GM12873 (cell line): ENCODE data around the gene TFPT.

ENCODE experiments used
- CTCF ChIP-seq: IDR thresholded peaks from 2 replicates; pipeline ENCODE4 v1.5.1; 2012; ENCODE audit warnings: low read depth, mild to moderate bottlenecking, moderate library complexity, low read length, control low read depth; ENCODE audit not compliant: insufficient read depth; ENCODE audit errors: missing control alignments

TFPT gene

GRCh38 chr19:54136086-54136863, 20.8 kb upstream of the TFPT start:
- TF ChIP-seq CTCF, result no peak

DNA sequence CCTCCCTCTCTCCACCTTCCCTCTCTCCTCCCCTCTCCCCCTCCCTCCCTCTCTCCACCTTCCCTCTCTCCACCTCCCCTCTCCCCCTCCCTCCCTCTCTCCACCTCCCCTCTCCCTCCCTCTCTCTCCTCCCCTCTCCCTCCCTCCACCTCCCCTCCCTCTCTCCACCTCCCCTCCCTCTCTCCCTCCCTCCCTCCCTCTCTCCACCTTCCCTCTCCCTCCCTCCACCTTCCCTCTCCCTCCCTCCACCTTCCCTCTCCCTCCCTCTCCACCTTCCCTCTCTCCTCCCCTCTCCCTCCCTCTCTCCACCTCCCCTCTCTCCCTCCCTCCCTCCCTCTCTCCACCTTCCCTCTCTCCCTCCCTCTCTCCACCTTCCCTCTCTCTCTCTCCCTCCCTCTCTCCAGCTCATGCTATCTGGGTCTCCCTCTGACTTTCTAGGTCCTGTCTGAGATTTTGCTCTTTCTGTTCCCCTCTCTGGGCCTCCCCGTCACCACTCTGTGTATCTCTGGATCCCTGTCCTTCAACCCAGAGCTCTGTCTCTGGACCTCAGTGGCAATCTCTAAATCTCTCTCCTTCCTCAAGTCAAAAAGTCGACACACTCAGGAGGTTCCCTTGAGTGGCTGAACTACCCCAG, 18.6 kb upstream of the TFPT start:
- no peak for TF ChIP-seq CTCF

GRCh38 chr19:54133312-54133956, 18.0 kb upstream of the TFPT start:
- no peak for TF ChIP-seq CTCF

DNA sequence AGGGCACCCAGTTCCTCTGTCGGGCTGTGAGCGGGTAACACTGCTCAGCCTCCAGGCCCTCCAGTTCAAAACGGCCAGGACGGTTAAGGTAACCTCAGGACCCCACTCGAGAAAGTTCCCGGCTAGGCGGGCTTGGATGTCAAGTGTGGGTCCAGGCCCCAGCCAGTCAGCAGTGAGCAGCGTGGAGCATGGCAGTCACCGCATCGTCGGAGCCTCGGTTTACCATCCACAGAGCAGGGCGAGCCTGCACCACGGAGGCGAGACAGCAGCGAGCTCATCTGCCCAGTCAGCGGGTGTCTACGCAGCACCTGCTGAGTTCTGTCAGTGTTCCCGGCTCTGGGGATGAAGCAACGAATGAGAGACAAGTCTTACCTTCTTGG, 14.2 kb upstream of the TFPT start:
- TF ChIP-seq CTCF, result no peak

GRCh38 chr19:54128796-54129616, 13.5 kb upstream of the TFPT start:
- TF ChIP-seq CTCF, result no peak

DNA sequence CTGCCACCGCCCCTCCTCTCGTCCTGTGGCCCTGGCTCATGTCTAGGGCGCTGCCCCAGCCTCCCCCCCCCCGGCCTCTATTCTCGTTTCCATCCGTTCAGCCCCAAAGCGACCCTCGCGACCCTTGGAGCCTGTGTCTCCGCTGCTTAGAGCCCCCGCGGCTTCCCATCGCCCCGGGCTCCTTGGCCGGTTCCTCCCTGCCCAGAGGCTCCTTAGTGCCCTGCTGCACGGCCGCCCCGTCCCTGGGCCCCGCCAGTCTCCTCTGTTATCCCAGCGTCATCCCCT, 12.9 kb upstream of the TFPT start:
- no peak for TF ChIP-seq CTCF
